H7 (cell line): ENCODE measurements around the gene ARVCF. TPM values are rescaled to one million over a fixed set of nuclear protein-coding genes. Genes with fewer than 3 reads are reported as not detected.
"Not testable (repeated sequence)": the region's sequence is repeated elsewhere in the genome, so short reads cannot be mapped to it uniquely, and the experiment has no call there.

Experiments used
- DNase-seq: peaks from one replicate; pipeline ENCODE4 v3.0.0; 2012
- H3K27me3 ChIP-seq: 2 replicates; pipeline ENCODE4 v1.6.0; 2011; ENCODE audit warnings: mild to moderate bottlenecking, low read length; ENCODE audit not compliant: control insufficient read depth, insufficient read depth
- H3K36me3 ChIP-seq: replicated peaks from 2 replicates; pipeline ENCODE4 v1.5.1; 2011; ENCODE audit warnings: low read length; ENCODE audit not compliant: control insufficient read depth, insufficient read depth
- H3K4me3 ChIP-seq: 2 replicates; pipeline ENCODE4 v1.5.1; 2011; ENCODE audit warnings: low read depth, mild to moderate bottlenecking, control low read depth, low read length, moderate library complexity; ENCODE audit not compliant: insufficient read depth
- total RNA-seq: library from RNA; depleted of rRNA; stranded (reverse); fragments of >200 nt; shearing (Covaris generic); gene quantifications from 2 replicates; pipeline ENCODE4 v1.2.3, GENCODE V29; 2014

Gene ARVCF
- total RNA-seq, 1 experiment from 2014 or later = 35.8 TPM

GRCh38 chr22:19940536-19941364 lies 75.9 kb downstream of the ARVCF start:
- Histone ChIP-seq H3K27me3 (no peaks in the 10 kb centered on the region), H3K4me3 (peak overlapping the region; percentile 34; the same call in 1 of the 2 replicates), H3K36me3 (no peaks in the 10 kb centered on the region)
- peak; percentile 31 for DNase-seq

- H3K27me3 ChIP-seq = no peaks in the 10 kb centered on the region
- DNase-seq = no peak
- no peak overlapping the region for H3K4me3 ChIP-seq
- H3K36me3 ChIP-seq = no peaks in the 10 kb centered on the region
Observed at GRCh38 chr22:19937616-19938473, 78.8 kb downstream of the ARVCF start.

GRCh38 chr22:19936513-19936912 lies 80.1 kb downstream of the ARVCF start:
- no peak overlapping the region for H3K4me3 ChIP-seq
- H3K36me3 ChIP-seq = no peaks in the 10 kb centered on the region
- H3K27me3 ChIP-seq = no peaks in the 10 kb centered on the region
- DNase-seq = no peak

DNA sequence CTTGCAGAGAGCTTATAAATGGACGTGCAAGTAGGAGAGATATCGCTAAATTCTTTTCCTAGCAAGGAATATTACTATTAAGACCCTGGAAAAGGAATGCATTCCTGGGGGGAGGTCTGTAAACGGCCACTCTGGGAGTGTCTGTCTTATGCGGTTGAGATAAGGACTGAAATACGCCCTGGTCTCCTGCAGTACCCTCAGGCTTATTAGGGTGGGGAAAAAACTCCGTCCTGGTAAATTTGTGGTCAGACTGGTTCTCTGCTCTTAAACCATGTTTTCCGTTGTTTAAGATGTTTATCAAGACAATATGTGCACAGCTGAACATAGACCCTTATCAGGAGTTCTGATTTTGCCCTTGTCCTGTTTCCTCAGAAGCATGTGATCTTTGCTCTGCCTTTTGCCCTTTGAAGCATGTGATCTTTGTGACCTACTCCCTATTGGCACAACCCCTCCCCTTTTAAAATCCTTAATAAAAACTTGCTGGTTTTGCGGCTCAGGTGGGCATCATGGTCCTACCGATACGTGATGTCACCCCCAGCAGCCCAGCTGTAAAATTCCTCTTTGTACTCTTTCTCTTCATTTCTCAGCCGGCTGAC lies 81.4 kb downstream of the ARVCF start:
- H3K27me3 ChIP-seq, H3K4me3 ChIP-seq, H3K36me3 ChIP-seq, DNase-seq: not testable (repeated sequence)

GRCh38 chr22:19933341-19934241 lies 83.0 kb downstream of the ARVCF start:
- DNase-seq = no peak
- no peaks in the 10 kb centered on the region for H3K36me3 ChIP-seq
- H3K27me3 ChIP-seq = no peaks in the 10 kb centered on the region
- H3K4me3 ChIP-seq = no peak overlapping the region

GRCh38 chr22:19932367-19933206 lies 84.0 kb downstream of the ARVCF start:
- Histone ChIP-seq H3K27me3 (no peaks in the 10 kb centered on the region), H3K4me3 (no peak overlapping the region), H3K36me3 (no peaks in the 10 kb centered on the region)
- DNase-seq = no peak

GRCh38 chr22:19931514-19931913 lies 85.1 kb downstream of the ARVCF start:
- H3K36me3 ChIP-seq = no peaks in the 10 kb centered on the region
- no peak overlapping the region for H3K4me3 ChIP-seq
- H3K27me3 ChIP-seq = no peaks in the 10 kb centered on the region
- DNase-seq = no peak

- H3K27me3 ChIP-seq = no peaks in the 10 kb centered on the region
- no peak for DNase-seq
- H3K36me3 ChIP-seq = no peaks in the 10 kb centered on the region
- H3K4me3 ChIP-seq = no peak overlapping the region
Observed at GRCh38 chr22:19930551-19931486, 85.8 kb downstream of the ARVCF start.

GRCh38 chr22:19929586-19930550 lies 86.8 kb downstream of the ARVCF start:
- no peaks in the 10 kb centered on the region for H3K36me3 ChIP-seq
- H3K27me3 ChIP-seq = no peaks in the 10 kb centered on the region
- H3K4me3 ChIP-seq = no peak overlapping the region
- no peak for DNase-seq

- no peak for DNase-seq
- no peaks in the 10 kb centered on the region for H3K27me3 ChIP-seq
Observed at GRCh38 chr22:19928207-19928606, 88.4 kb downstream of the ARVCF start.

GRCh38 chr22:19927696-19928095 lies 88.9 kb downstream of the ARVCF start:
- DNase-seq = no peak
- no peaks in the 10 kb centered on the region for H3K36me3 ChIP-seq
- no peak overlapping the region for H3K4me3 ChIP-seq
- no peaks in the 10 kb centered on the region for H3K27me3 ChIP-seq

More at GRCh38 chr22:19928207-19928606, 88.4 kb downstream of the ARVCF start:
- H3K4me3 ChIP-seq = no peak overlapping the region
- H3K36me3 ChIP-seq = no peaks in the 10 kb centered on the region

DNA sequence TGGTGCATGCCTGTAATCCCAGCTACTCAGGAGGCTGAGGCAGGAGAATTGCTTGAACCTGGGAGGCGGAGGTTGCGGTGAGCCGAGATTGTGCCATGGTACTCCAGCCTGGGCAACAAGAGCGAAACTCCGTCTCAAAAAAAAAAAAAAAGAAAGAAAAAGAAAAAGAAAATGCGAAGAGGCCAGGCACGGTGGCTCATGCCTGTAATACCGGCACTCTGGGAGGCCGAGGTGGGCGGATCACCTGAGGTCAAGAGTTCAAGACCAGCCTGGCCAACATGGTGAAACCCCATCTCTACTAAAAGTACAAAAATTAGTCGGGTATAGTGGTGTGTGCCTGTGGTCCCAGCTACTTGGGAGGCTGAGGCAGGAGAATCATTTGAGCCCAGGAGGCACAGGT lies 90.6 kb downstream of the ARVCF start:
- not testable (repeated sequence) for H3K27me3 ChIP-seq, H3K4me3 ChIP-seq, H3K36me3 ChIP-seq, DNase-seq
